Measurements from ENCODE around the gene SPATA2L. TPM values are rescaled to one million over a fixed set of nuclear protein-coding genes. Genes with fewer than 3 reads are reported as not detected.

The SPATA2L gene
- total and polyA plus RNA-seq, 2 of the 8 experiments (the other 6 are each of a cell fraction or from before 2014, with no cell fraction given) = 9.3 to 12.5 TPM

DNA sequence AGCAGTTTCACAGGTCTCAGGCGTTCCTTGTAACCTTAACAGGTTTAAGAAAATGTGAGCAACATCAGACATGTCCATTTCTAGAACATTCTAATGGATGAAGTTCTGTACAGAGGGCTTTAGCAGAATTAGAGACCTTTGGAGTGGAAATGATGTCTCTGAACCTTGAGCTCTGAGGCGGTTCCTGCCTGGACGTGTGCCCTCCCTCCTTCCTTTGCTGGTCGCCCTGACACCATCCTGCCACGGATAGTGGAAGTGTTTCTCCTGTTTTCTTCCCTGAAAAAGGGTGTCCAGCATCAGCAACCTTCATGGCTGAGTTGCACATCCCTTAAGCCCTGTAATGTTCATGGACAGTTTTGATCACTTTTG lies 32.7 kb downstream of the SPATA2L start:
- Histone ChIP-seq H3K27ac (ENCODE audit: low read depth, low read length) (no peak overlapping the region), H2BK15ac (ENCODE audit: low read length) (no peak overlapping the region), H3K36me3 (ENCODE audit: control insufficient read depth in 2 of 4, insufficient read depth in 4 of 4, low read length in 3 of 4) (0 out of 8 replicates have a peak, but pooled peaks cover 0 to 4% (median 0%) of the 10 kb centered on the region in 4 experiments), H3K4me2 (ENCODE audit: insufficient read depth in 1 of 2, low read depth in 2 of 2, low read length in 2 of 2) (no peak overlapping the region), H4K91ac (replicated peaks; ENCODE audit: insufficient read length, low read length) (no peak overlapping the region), H3K9me3 (ENCODE audit: insufficient read depth in 2 of 2, low read depth in 1 of 2, low read length in 1 of 2) (peaks cover 5 to 10% of the 10 kb centered on the region in 2 experiments), H3K14ac (ENCODE audit: insufficient read length) (no peak overlapping the region), H3K4me3 (ENCODE audit: extremely low read depth in 1 of 4, insufficient read depth in 2 of 4, low read depth in 3 of 4, low read length in 4 of 4) (no peak overlapping the region), H3K9ac (replicated peaks in 1 of 4; ENCODE audit: extremely low read depth in 1 of 4, low read depth in 3 of 4, low read length in 3 of 4) (no peak overlapping the region), H2BK120ac (replicated peaks; ENCODE audit: low read depth, low read length) (no peak overlapping the region), H3K23me2 (ENCODE audit: low read depth, low read length) (no peaks in the 10 kb centered on the region), H4K8ac (ENCODE audit: extremely low read depth, insufficient read depth, low read length) (no peak overlapping the region), H2BK20ac (ENCODE audit: low read length) (no peak overlapping the region), H3K23ac (ENCODE audit: insufficient read length) (no peak overlapping the region), H2AK5ac (ENCODE audit: low read depth, low read length) (no peak overlapping the region), H3K56ac (replicated peaks; ENCODE audit: insufficient read length, low read depth, low read length) (no peak overlapping the region), H2AFZ (ENCODE audit: low read length) (no peak overlapping the region), H3K79me1 (ENCODE audit: low read depth, low read length) (no peaks in the 10 kb centered on the region), H2BK12ac (ENCODE audit: low read depth, low read length) (no peak overlapping the region), H2BK5ac (ENCODE audit: low read depth, low read length) (no peak overlapping the region), H3K4ac (replicated peaks; ENCODE audit: insufficient read length, low read depth, low read length) (no peak overlapping the region), H3K27me3 (replicated peaks in 1 of 4; ENCODE audit: control insufficient read depth in 3 of 4, extremely low read depth in 1 of 4, insufficient read depth in 3 of 4, low read length in 3 of 4) (no peaks in the 10 kb centered on the region), H3K18ac (ENCODE audit: extremely low read depth, low read length) (no peak overlapping the region), H4K5ac (ENCODE audit: insufficient read length, low read depth, low read length) (no peak overlapping the region), H3K79me2 (ENCODE audit: control insufficient read depth in 1 of 2, insufficient read depth in 2 of 2, low read length in 2 of 2) (no peaks in the 10 kb centered on the region), H3K4me1 (replicated peaks in 1 of 4; ENCODE audit: control insufficient read depth in 3 of 4, insufficient read depth in 4 of 4, low read length in 3 of 4) (no peaks in the 10 kb centered on the region), H4K20me1 (replicated peaks in 1 of 2; ENCODE audit: control insufficient read depth in 1 of 2, insufficient read depth in 2 of 2, low read length in 2 of 2) (peaks cover 0 to 2% of the 10 kb centered on the region in 2 experiments)
- POLR2A ChIA-PET (ENCODE audit: partially characterized antibody) = interaction anchor here (0.9 to 1.7 kb wide), 3 partner anchors 18 to 288 kb away, joined by 3 to 4 read pairs (median 4); partner anchors contain the start of gene CDK10
- CTCF ChIA-PET (ENCODE audit: partially characterized antibody) = interaction anchor here (0.6 to 3.2 kb wide), 13 partner anchors 8 to 143 kb away, joined by 3 to 20 read pairs (median 3); partner anchors contain the start of gene DPEP1
- WGBS, 2 experiments (ENCODE audit: extremely low coverage in 1 of 2, insufficient coverage in 1 of 2, insufficient read length in 1 of 2, insufficient replicate concordance in 2 of 2, low coverage in 1 of 2, low lambda C conversion rate in 2 of 2, missing lambda C conversion rate in 1 of 2) = 89% methylated on average over 5 of the region's 5 CpGs; no CpG with 5 or more reads in 1 of the 2 experiments
- no peak for DNase-seq (ENCODE audit: low read depth in 1 of 2, low spot score in 2 of 2)
- no peak for FAIRE-seq
- TF ChIP-seq, protein P1, sequence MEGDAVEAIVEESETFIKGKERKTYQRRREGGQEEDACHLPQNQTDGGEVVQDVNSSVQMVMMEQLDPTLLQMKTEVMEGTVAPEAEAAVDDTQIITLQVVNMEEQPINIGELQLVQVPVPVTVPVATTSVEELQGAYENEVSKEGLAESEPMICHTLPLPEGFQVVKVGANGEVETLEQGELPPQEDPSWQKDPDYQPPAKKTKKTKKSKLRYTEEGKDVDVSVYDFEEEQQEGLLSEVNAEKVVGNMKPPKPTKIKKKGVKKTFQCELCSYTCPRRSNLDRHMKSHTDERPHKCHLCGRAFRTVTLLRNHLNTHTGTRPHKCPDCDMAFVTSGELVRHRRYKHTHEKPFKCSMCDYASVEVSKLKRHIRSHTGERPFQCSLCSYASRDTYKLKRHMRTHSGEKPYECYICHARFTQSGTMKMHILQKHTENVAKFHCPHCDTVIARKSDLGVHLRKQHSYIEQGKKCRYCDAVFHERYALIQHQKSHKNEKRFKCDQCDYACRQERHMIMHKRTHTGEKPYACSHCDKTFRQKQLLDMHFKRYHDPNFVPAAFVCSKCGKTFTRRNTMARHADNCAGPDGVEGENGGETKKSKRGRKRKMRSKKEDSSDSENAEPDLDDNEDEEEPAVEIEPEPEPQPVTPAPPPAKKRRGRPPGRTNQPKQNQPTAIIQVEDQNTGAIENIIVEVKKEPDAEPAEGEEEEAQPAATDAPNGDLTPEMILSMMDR (IDR thresholded peaks at IDR 0.05; ENCODE audit: control extremely low read depth in 1 of 3, insufficient read depth in 1 of 3, low read depth in 1 of 3, low read length in 3 of 3) = no peak
- no peak for TF ChIP-seq SUZ12 (IDR thresholded peaks at IDR 0.05; ENCODE audit: low read length)
- no peak for TF ChIP-seq HDAC2 (IDR thresholded peaks at IDR 0.05; ENCODE audit: borderline replicate concordance in 1 of 2, low read depth in 2 of 2, low read length in 2 of 2)
- no peak for TF ChIP-seq SIN3A (conservative IDR thresholded peaks at IDR 0.05 in 1 of 2, IDR thresholded peaks at IDR 0.05 in 1 of 2; ENCODE audit: low read depth in 1 of 2, low read length in 2 of 2)
- no peak for TF ChIP-seq BCL11A (IDR thresholded peaks at IDR 0.05; ENCODE audit: low read depth in 2 of 2, low read length in 2 of 2)
- no peak for TF ChIP-seq CREB1 (IDR thresholded peaks at IDR 0.05)
- TF ChIP-seq CHD2 (IDR thresholded peaks at IDR 0.05; ENCODE audit: low read length) = no peak
- TF ChIP-seq, protein P2, sequence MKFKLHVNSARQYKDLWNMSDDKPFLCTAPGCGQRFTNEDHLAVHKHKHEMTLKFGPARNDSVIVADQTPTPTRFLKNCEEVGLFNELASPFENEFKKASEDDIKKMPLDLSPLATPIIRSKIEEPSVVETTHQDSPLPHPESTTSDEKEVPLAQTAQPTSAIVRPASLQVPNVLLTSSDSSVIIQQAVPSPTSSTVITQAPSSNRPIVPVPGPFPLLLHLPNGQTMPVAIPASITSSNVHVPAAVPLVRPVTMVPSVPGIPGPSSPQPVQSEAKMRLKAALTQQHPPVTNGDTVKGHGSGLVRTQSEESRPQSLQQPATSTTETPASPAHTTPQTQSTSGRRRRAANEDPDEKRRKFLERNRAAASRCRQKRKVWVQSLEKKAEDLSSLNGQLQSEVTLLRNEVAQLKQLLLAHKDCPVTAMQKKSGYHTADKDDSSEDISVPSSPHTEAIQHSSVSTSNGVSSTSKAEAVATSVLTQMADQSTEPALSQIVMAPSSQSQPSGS (IDR thresholded peaks at IDR 0.05; ENCODE audit: low read length) = no peak
- TF ChIP-seq CBX5 (IDR thresholded peaks at IDR 0.05; ENCODE audit: low read depth, low read length) = no peak

All from H1 (cell line).